Hypothalamus (tissue), 51 donors: Measurements from ENCODE around the gene ZNF354C.

Experiments used
- DNase-seq, 51 donors: peaks; one replicate each; lab custom pipeline; 2025; lab: John Stamatoyannopoulos, UW

The ZNF354C gene

GRCh38 chr5:179126506-179126991, 66.4 kb downstream of the ZNF354C start:
- DNase-seq = no peak

GRCh38 chr5:179127136-179128040, 67.2 kb downstream of the ZNF354C start:
- no peak for DNase-seq

GRCh38 chr5:179128041-179128365, 67.8 kb downstream of the ZNF354C start:
- DNase-seq = no peak

- no peak for DNase-seq
Measured at GRCh38 chr5:179128976-179129375, 68.8 kb downstream of the ZNF354C start.

GRCh38 chr5:179129607-179130071, 69.5 kb downstream of the ZNF354C start:
- no peak for DNase-seq

- DNase-seq = no peak
Measured at GRCh38 chr5:179130101-179130681, 70.0 kb downstream of the ZNF354C start.

- DNase-seq = no peak
Measured at GRCh38 chr5:179131321-179131835, 71.2 kb downstream of the ZNF354C start.

- DNase-seq = no peak
Measured at GRCh38 chr5:179131886-179132585, 71.9 kb downstream of the ZNF354C start.

GRCh38 chr5:179132586-179133355, 72.6 kb downstream of the ZNF354C start:
- DNase-seq = no peak
